DMS79 (cell line): ENCODE data around the gene NEU2.
"Not testable (repeated sequence)": the region's sequence is repeated elsewhere in the genome, so short reads cannot be mapped to it uniquely, and the experiment has no call there.

Experiments used
- DNase-seq: peaks from one replicate; lab custom pipeline; 2025; lab: John Stamatoyannopoulos, UW

The NEU2 gene

DNA sequence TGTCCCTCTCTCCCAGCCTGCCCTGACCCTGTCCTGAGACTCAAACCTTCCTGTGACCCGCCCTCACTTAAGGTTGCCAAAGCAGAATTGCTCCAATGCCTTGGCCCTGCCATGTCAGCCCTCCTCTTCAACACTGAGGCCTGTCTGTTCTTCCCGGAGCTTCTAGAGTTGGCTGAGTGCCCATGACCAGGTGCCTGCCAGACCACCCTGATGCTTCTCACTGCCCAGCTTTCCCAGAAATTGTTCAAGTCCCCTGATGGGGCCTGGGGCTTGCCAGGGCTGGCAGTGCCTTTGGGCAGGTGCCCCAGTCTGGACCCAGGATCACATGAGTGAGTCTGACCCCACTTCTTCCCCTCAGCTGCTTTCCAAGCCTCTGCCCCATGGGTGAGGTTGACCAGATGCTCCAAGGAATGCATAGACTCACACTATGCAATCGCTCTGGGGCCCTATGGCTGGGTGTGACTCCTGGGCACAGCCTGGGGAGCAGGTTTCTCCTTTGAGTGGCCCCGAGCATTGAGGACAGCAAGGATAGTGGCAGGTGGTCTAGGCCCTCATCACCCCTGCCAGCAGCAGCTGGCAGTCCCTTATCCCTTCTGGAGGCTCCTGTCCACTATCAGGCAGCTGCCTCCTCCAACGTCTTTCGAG lies 24.6 kb downstream of the NEU2 start:
- DNase-seq = no peak

- no peak for DNase-seq
These were observed 26.5 kb downstream of the NEU2 start for GRCh38 chr2:233058717-233059546.

DNA sequence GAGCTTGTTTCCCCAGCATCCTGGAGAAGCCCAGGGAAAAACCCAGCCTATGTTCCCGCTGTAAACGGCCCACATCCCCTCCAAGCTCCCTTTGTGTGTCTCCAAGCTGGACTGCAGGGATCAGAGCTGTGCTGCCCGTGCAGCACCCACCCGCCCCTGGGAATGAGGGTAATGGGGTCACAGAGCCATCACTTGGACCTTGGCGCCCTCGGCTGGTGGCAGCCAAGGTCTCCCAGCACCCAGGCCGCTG lies 27.0 kb downstream of the NEU2 start:
- DNase-seq = no peak

- no peak for DNase-seq
These were observed 27.5 kb downstream of the NEU2 start, which contains the start of gene INPP5D for GRCh38 chr2:233059797-233060500. Gene INPP5D, plus strand, starts transcription at chr2:233060342. Its CDS starts 137 bp downstream, at chr2:233060479.

GRCh38 chr2:233060501-233060979 lies 28.1 kb downstream of the NEU2 start:
- DNase-seq = no peak

DNA sequence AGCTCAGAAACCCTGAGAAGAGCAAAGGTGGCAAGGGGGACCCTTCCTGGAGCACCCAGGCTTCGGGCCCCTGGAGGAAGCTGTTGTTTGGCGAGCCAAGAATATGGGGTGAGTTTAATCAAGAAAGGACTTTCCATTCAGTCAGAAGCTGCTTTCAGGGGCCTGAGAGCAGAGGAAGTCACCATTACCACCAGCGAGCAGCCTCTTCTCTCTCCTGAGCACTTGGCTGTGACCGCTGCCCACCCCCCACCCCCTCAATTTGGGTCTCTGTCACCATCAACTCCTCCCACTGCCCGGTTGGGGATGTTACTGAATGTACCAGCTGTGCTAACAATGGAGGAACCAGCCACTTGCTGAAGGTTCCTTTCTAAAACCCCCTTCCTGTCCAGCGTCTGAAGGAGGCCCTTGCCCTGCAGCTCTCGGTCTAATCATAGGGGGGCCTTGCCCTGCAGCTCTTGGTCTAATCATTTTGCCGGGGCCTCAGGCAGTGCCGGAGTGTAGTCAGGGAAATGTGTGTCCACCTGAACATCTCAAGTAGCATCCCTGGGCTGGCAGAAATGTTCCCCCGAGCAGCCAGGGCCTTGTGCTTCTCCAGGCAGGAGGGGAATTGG lies 28.6 kb downstream of the NEU2 start:
- no peak for DNase-seq

GRCh38 chr2:233061591-233062450 lies 29.3 kb downstream of the NEU2 start:
- no peak for DNase-seq

DNA sequence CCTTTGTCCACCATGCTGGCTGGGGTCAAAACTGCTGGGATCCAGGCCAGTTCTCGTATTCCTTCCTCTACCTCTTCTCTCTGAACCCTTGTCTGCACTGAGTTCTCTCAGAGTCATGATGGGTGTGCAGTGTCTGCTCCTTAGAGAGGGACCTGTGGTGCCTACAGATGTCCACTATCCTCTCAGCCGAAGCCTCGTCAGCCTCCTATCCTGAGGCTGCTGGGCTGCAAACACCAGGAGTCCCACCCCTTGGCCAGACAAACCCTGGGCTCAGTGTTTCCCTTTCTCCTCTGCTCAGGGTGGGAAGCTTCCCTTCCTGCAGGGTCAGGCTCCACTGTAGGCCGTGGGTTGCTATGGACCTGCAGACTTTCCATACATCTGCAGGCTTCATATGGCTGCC lies 30.0 kb downstream of the NEU2 start:
- DNase-seq = no peak

DNA sequence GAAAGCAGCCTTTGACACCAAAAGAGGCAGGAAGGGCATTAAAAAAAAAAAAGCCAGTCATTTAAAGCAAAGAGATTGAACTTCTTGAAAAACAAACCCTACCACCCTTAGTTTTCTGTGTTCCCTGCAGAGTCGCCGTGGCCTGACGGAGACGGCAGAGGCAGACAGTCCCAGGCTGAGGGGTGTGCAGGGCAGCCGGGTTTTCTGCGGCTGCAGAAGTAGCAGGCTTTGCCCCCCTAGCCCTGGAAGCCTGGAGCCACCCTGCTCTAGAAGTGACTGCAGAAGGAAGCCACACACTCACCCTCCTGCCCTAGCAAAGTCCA lies 30.4 kb downstream of the NEU2 start:
- DNase-seq = no peak

DNA sequence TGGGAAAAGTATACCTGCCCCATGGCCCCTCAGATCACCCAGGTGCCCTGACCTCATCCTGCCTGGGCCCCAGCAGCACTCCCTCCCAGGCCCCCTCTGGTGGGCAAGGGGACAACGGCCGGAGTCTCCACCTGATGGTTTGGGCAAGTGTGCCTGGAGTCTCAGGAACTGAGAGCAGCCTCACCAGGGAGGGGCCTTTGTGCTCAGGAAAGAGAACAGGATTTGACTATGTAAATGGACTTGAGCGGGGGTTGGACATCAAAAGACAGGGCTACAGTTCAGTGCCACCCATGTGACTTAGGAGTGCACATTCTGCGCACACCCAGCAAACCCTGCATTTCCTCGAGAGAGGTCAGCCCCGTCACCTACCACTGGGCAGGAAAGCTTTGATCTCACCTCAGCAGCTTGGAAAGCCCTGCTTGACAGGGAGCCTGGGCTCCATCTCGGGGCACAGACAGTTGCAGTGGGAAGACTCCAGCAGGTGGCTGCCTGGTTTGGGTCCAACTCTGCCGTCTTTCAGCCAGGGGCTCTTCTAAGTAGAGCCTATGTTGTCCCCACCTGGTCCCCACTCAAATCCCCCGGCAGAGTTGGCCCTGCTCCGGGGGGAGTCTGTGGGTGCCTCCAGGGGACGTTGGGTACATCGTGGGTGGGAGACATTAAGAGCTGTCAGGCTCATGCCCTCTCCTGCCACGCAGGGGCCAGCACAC lies 30.9 kb downstream of the NEU2 start:
- DNase-seq = no peak

DNA sequence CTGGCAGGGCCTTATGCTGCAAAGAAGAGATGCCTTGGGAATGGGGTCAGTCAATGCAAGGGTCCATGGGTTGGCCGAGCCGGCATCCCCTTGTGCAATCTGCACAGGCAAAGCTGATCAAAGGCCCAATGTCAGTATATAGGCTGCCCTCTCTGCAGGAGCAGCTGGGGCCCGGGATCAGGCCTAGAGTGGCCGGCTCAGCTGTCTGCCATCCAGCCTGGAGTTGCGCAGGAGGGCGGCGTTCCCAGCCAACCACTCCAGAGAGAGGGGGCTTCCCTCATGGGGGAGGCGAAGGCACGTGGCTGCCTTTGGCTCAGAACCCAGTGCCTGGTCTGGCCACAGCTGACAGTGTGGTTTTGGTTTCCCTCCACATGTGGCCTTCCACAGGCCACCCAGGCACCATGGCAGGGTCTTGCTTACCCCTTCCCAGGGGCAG lies 31.5 kb downstream of the NEU2 start:
- no peak for DNase-seq

- DNase-seq = no peak
These were observed 32.2 kb downstream of the NEU2 start for GRCh38 chr2:233064530-233065199.

DNA sequence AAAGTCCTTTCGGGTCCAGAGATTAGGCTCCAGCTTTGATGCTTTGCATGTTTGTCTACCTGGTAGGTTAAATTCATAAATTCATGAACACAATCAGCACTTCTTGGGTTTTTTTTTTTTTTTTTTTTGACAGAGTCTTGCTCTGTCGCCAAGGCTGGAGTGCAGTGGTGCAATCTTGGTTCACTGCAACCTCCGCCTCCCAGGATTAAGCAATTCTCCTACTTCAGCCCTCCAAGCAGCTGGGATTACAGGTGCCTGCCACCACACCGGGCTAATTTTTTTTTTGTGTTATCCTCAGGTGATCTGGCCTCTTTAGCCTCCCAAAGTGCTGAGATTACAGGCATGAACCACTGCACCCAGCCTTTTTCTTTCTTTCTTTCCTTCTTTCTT lies 32.7 kb downstream of the NEU2 start:
- DNase-seq = not testable (repeated sequence)

- DNase-seq = no peak
These were observed 33.5 kb downstream of the NEU2 start for GRCh38 chr2:233065954-233066470.

DNA sequence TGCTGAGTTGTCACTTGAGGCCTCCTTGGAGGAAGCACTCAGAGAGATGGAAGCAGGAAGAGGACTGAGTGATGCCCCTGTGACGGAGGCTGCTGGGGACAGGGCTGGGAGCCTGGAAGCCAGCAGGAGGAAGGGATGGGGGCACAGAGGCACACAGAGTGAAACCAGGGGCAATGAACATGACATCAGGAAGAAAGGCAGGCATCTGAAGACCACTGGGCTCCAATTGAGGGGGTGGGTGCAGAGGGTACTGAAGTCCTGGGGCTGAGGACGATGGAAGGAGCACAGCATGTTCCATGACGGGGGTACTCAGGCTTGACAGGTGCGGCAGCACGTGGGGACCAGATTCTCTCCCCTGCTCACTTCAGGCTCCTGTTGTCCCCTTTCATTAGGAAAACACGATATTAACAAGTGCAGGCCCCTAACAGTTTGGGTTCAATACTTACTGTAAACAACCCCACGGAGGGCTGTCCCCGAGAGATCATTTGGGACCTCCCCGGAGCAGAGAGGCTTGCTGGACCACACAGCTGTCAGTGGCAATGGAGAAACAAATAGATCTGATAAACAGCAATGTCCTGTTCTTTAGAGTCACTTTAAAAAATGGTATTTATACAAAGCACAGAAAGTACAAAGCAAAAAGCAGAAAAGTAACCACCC lies 36.4 kb downstream of the NEU2 start:
- no peak for DNase-seq

- DNase-seq = no peak
These were observed 40.4 kb downstream of the NEU2 start for GRCh38 chr2:233072838-233073237.

GRCh38 chr2:233074106-233074505 lies 41.6 kb downstream of the NEU2 start:
- no peak for DNase-seq

- DNase-seq = no peak
These were observed 42.9 kb downstream of the NEU2 start for GRCh38 chr2:233075141-233075965.

- DNase-seq = no peak
These were observed 43.5 kb downstream of the NEU2 start for GRCh38 chr2:233075966-233076339.
